ENCODE data around the gene NPPA. TPM values are rescaled to one million over a fixed set of nuclear protein-coding genes. Genes with fewer than 3 reads are reported as not detected.

The NPPA gene
- total and polyA plus RNA-seq, 2 experiments from 2014 or later: not detected

DNA sequence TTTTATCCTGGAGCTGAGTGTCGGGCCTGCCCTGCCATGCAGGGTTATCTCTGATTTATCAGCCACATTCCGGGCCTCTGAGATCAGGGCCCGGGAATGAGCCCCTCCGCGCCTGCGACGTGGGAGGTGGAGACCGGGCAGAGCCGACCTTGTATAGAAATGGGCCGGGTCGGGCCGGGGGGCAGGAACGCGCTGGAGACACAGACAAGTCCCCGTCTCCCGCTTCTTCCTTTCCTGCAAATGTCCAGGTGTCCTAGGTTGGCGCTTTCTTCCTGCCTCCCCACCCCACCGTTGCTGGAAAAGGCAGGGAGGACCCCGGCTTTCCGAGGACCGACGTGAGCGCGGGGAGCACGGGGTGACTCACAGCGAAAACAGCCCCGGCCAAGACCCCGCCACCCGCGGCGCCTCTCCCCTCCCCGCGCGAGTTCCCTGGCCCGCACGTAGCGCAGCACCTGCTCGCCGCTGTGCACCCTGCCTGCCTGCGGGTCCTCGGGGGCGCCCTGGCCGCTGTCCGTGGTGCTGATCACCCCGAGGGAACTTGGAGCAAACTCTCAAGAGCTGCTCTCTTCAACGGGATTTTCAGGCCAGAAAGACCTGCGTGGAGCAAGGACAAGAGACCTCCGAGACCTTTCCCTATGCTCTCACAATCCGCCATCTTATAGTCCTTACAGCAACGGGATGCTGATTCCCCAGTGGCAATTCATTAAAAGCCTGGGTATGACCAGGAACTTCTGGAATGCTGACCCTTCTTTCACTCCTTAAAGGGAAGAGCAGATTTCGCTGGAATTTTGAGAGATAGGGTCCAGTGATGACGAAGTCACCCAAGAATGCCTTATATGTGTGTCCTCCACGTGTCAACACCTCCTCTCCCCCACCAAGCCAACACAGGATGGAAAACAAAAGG lies 11.6 kb upstream of the NPPA start:
- TF ChIP-seq EZH2 (IDR thresholded peaks at IDR 0.05; ENCODE audit: insufficient read depth, poor library complexity, severe bottlenecking) (no peak), EZH2phosphoT487 (IDR thresholded peaks at IDR 0.05; ENCODE audit: insufficient read depth, low read depth) (no peak)
- Histone ChIP-seq H2AFZ (no peak overlapping the region), H3K27ac (no peak overlapping the region), H3K4me3 (no peak overlapping the region), H3F3A (ENCODE audit: insufficient read depth) (no peaks in the 10 kb centered on the region), H3K27me3 (replicated peaks; ENCODE audit: insufficient read depth) (peaks cover 52% of the 10 kb centered on the region), H3K9me3 (ENCODE audit: low read depth) (no peaks in the 10 kb centered on the region), H4K20me1 (ENCODE audit: insufficient read depth) (no peaks in the 10 kb centered on the region), H3K4me1 (ENCODE audit: insufficient read depth) (no peaks in the 10 kb centered on the region), H3K9ac (no peak overlapping the region), H3K79me2 (ENCODE audit: insufficient read depth) (no peaks in the 10 kb centered on the region), H3K9me2 (ENCODE audit: insufficient read depth) (no peaks in the 10 kb centered on the region), H3K36me3 (ENCODE audit: low read depth) (no peaks in the 10 kb centered on the region), H3K4me2 (ENCODE audit: unreplicated experiment) (no peak overlapping the region)
- WGBS, 2 experiments (ENCODE audit: low coverage in 1 of 2, low lambda C conversion rate in 2 of 2, missing lambda C conversion rate in 2 of 2): 2 to 4% methylated on average over 28 to 45 of the region's 53 CpGs
- in situ Hi-C loops (cut with MboI): no loop called here
- DNase-seq: peak; percentile 63

DNA sequence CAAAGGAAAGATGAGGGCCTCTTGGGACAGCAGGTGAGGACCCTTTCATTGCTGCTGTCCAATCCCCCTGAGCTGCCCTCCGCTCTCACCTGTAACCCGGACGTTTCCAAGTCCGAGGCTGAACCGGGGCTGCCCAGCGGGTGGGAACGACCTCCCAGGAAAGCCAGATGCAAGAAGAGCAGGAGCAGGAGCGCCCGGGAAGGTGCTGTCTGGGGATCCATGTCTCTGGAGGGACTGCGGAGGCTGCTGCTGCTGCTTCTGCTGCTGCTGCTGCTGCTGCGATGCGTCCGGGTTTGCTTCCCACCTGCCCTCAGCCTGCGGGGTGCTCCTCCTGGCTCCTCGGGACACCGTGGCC lies 11.0 kb upstream of the NPPA start, which contains the start of gene NPPB:
Gene NPPB (minus strand): TSS at position 333 of the 355 bp plus-strand sequence. CDS start 112 bp downstream, at position 221.
- Histone ChIP-seq H3K27me3 (replicated peaks; ENCODE audit: insufficient read depth) (peaks cover 52% of the 10 kb centered on the region), H3K27ac (no peak within 1 kb of the TSS), H4K20me1 (ENCODE audit: insufficient read depth) (no peaks in the 10 kb centered on the region), H3K4me2 (ENCODE audit: unreplicated experiment) (no peak within 1 kb of the TSS), H3K9ac (no peak within 1 kb of the TSS), H3K9me2 (ENCODE audit: insufficient read depth) (no peaks in the 10 kb centered on the region), H3K4me1 (ENCODE audit: insufficient read depth) (no peaks in the 10 kb centered on the region), H3K79me2 (ENCODE audit: insufficient read depth) (no peaks in the 10 kb centered on the region), H3F3A (ENCODE audit: insufficient read depth) (no peaks in the 10 kb centered on the region), H3K9me3 (ENCODE audit: low read depth) (no peaks in the 10 kb centered on the region), H2AFZ (no peak within 1 kb of the TSS), H3K4me3 (no peak within 1 kb of the TSS), H3K36me3 (ENCODE audit: low read depth) (no peaks in the 10 kb centered on the region)
- in situ Hi-C loops (cut with MboI): no loop called here
- 16% methylated on average over 16 of the region's 16 CpGs for WGBS, 2 experiments (ENCODE audit: low coverage in 1 of 2, low lambda C conversion rate in 2 of 2, missing lambda C conversion rate in 2 of 2)
- TF ChIP-seq EZH2phosphoT487 (IDR thresholded peaks at IDR 0.05; ENCODE audit: insufficient read depth, low read depth) (no peak), EZH2 (IDR thresholded peaks at IDR 0.05; ENCODE audit: insufficient read depth, poor library complexity, severe bottlenecking) (no peak)
- DNase-seq: no peak

DNA sequence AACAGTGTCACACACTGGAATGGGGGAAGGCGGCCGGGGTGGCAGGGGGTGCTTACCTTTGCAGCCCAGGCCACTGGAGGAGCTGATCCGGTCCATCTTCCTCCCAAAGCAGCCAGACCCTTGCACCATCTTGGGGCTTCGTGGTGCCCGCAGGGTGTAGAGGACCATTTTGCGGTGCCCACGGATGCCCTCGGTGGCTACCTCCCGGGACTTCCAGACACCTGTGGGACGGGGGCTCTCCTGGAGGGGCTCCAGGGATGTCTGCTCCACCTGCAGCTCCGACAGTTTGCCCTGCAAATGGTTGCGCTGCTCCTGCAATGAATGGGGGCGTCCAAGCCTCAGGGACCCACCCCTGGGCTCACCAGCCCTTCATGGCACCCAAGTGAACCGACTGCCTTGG lies 10.6 kb upstream of the NPPA start:
- Histone ChIP-seq H2AFZ (no peak overlapping the region), H3K4me2 (ENCODE audit: unreplicated experiment) (no peak overlapping the region), H3K4me3 (no peak overlapping the region), H3K27me3 (replicated peaks; ENCODE audit: insufficient read depth) (peaks cover 52% of the 10 kb centered on the region), H3K9me3 (ENCODE audit: low read depth) (no peaks in the 10 kb centered on the region), H3K9me2 (ENCODE audit: insufficient read depth) (no peaks in the 10 kb centered on the region), H4K20me1 (ENCODE audit: insufficient read depth) (no peaks in the 10 kb centered on the region), H3K79me2 (ENCODE audit: insufficient read depth) (no peaks in the 10 kb centered on the region), H3K27ac (no peak overlapping the region), H3K36me3 (ENCODE audit: low read depth) (no peaks in the 10 kb centered on the region), H3F3A (ENCODE audit: insufficient read depth) (no peaks in the 10 kb centered on the region), H3K9ac (no peak overlapping the region), H3K4me1 (ENCODE audit: insufficient read depth) (no peaks in the 10 kb centered on the region)
- no peak for TF ChIP-seq EZH2phosphoT487 (IDR thresholded peaks at IDR 0.05; ENCODE audit: insufficient read depth, low read depth)
- no peak for TF ChIP-seq EZH2 (IDR thresholded peaks at IDR 0.05; ENCODE audit: insufficient read depth, poor library complexity, severe bottlenecking)
- DNase-seq: no peak
- in situ Hi-C loops (cut with MboI): no loop called here
- 51 to 62% methylated on average over 14 of the region's 14 CpGs for WGBS, 2 experiments (ENCODE audit: low coverage in 1 of 2, low lambda C conversion rate in 2 of 2, missing lambda C conversion rate in 2 of 2)

DNA sequence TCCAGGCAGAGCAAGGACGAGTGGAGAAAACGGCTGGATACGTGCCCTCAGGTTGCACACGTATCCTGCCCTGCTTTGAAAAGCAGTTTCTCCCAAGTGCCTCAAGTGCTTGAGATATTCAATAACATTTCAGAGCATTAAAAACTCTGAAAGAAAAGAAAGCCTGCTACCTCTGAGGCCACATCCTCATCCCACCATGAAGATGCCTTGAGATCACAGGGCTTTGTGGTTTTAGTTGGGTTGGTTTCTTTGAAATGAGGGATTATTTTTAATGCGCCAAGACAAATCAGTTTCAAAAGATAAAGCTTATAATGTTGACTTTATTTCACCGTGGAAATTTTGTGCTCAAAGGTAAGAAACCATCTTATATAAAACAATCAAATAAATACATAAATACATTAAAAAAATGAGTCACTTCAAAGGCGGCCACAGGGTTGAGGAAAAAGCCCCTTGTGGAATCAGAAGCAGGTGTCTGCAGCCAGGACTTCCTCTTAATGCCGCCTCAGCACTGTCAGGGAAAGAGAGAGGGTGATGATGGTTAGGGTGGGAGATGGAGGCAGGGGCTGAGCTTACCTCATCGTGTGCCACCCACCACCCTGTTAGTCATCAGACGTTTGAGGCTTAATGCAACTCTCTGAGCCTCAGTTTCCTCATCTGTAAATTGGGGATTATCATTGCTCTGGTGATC lies 9.7 kb upstream of the NPPA start:
- WGBS, 2 experiments (ENCODE audit: low coverage in 1 of 2, low lambda C conversion rate in 2 of 2, missing lambda C conversion rate in 2 of 2): 22 to 25% methylated on average over 10 of the region's 10 CpGs
- no peak overlapping the region for H3K4me3 ChIP-seq
- H3K4me2 ChIP-seq (ENCODE audit: unreplicated experiment): no peak overlapping the region
- H4K20me1 ChIP-seq (ENCODE audit: insufficient read depth): no peaks in the 10 kb centered on the region
- H3K4me1 ChIP-seq (ENCODE audit: insufficient read depth): no peaks in the 10 kb centered on the region
- no peaks in the 10 kb centered on the region for H3F3A ChIP-seq (ENCODE audit: insufficient read depth)
- peaks cover 51% of the 10 kb centered on the region for H3K27me3 ChIP-seq (replicated peaks; ENCODE audit: insufficient read depth)
- no peak for DNase-seq
- H3K27ac ChIP-seq: no peak overlapping the region
- no peaks in the 10 kb centered on the region for H3K9me3 ChIP-seq (ENCODE audit: low read depth)
- H3K9me2 ChIP-seq (ENCODE audit: insufficient read depth): no peaks in the 10 kb centered on the region
- H3K79me2 ChIP-seq (ENCODE audit: insufficient read depth): no peaks in the 10 kb centered on the region
- in situ Hi-C loops (cut with MboI): no loop called here
- no peak for TF ChIP-seq EZH2phosphoT487 (IDR thresholded peaks at IDR 0.05; ENCODE audit: insufficient read depth, low read depth)
- TF ChIP-seq EZH2 (IDR thresholded peaks at IDR 0.05; ENCODE audit: insufficient read depth, poor library complexity, severe bottlenecking): no peak
- no peak overlapping the region for H3K9ac ChIP-seq
- no peak overlapping the region for H2AFZ ChIP-seq
- no peaks in the 10 kb centered on the region for H3K36me3 ChIP-seq (ENCODE audit: low read depth)
